Keratinocyte (primary cell): ENCODE measurements around the gene BOC. TPM values are rescaled to one million over a fixed set of nuclear protein-coding genes. Genes with fewer than 3 reads are reported as not detected.

Source experiments
- DNase-seq: peaks from one replicate; pipeline ENCODE4 v3.0.0-alpha.2; 2011; ENCODE audit warnings: low read depth, missing footprints, low spot score
- FAIRE-seq: peaks from 2 replicates; lab custom pipeline; 2011; peaks lifted over from hg19 to GRCh38; lab: Jason Lieb, UNC
- H2AFZ ChIP-seq: 2 replicates; pipeline ENCODE4 v1.6.0; 2012; ENCODE audit warnings: low read length, control low read depth, inconsistent platforms; ENCODE audit not compliant: control insufficient read depth
- H3K27ac ChIP-seq: 2 replicates; pipeline ENCODE4 v1.5.1; 2011; ENCODE audit warnings: low read length; ENCODE audit not compliant: control insufficient read depth, insufficient read depth
- H3K27me3 ChIP-seq: 3 replicates; pipeline ENCODE4 v1.6.0; 2011; ENCODE audit warnings: low read length; ENCODE audit not compliant: control insufficient read depth, insufficient read depth; ENCODE audit errors: extremely low read depth
- H3K36me3 ChIP-seq, 2 experiments: 2 replicates in 1 of 2; 3 replicates in 1 of 2; pipeline ENCODE4 v1.5.1; 2011; ENCODE audit warnings: low read length in 2 of 2, mild to moderate bottlenecking in 1 of 2; ENCODE audit not compliant: control insufficient read depth in 2 of 2, insufficient read depth in 2 of 2; ENCODE audit errors: extremely low read depth in 1 of 2
- H3K4me1 ChIP-seq: 3 replicates; pipeline ENCODE4 v1.5.1; 2011; ENCODE audit warnings: low read length; ENCODE audit not compliant: control insufficient read depth, insufficient read depth; ENCODE audit errors: extremely low read depth
- H3K4me2 ChIP-seq: 3 replicates; pipeline ENCODE4 v1.6.0; 2011; ENCODE audit warnings: low read depth, low read length; ENCODE audit not compliant: control insufficient read depth, insufficient read depth; ENCODE audit errors: extremely low read depth
- H3K4me3 ChIP-seq, 3 experiments: fragments of 200-600 bp in 1 of 3; sonication (generic) in 1 of 3; 2 replicates in 2 of 3; 3 replicates in 1 of 3; pipeline ENCODE4 v1.5.1; 2011 to 2016; ENCODE audit warnings: low read length in 3 of 3, mild to moderate bottlenecking in 3 of 3, control low read depth in 2 of 3, inconsistent platforms in 1 of 3, low read depth in 1 of 3, mixed read lengths in 1 of 3, mixed run types in 1 of 3, moderate library complexity in 1 of 3; ENCODE audit not compliant: control insufficient read depth in 2 of 3, insufficient read depth in 2 of 3; ENCODE audit errors: extremely low read depth in 1 of 3
- H3K79me2 ChIP-seq: 2 replicates; pipeline ENCODE4 v1.6.0; 2012; ENCODE audit warnings: low read length; ENCODE audit not compliant: control insufficient read depth, insufficient read depth
- H3K9ac ChIP-seq: 3 replicates; pipeline ENCODE4 v1.6.0; 2011; ENCODE audit warnings: low read length; ENCODE audit not compliant: control insufficient read depth, insufficient read depth; ENCODE audit errors: extremely low read depth
- H3K9me1 ChIP-seq: 3 replicates; pipeline ENCODE4 v1.6.0; 2011; ENCODE audit warnings: low read length; ENCODE audit not compliant: control insufficient read depth, insufficient read depth; ENCODE audit errors: extremely low read depth
- H3K9me3 ChIP-seq: 2 replicates; pipeline ENCODE4 v1.5.1; 2012; ENCODE audit warnings: low read depth, low read length; ENCODE audit not compliant: control insufficient read depth
- H4K20me1 ChIP-seq: 3 replicates; pipeline ENCODE4 v1.6.0; 2011; ENCODE audit warnings: low read length; ENCODE audit not compliant: control insufficient read depth, insufficient read depth; ENCODE audit errors: extremely low read depth
- CTCF ChIP-seq, 3 experiments: IDR thresholded peaks in 1 of 3; conservative IDR thresholded peaks in 1 of 3; optimal IDR thresholded peaks in 1 of 3; 2 replicates in 2 of 3; 3 replicates in 1 of 3; pipeline versions ENCODE3 to v1.5.1; 2011; ENCODE audit warnings: low read length in 3 of 3, mild to moderate bottlenecking in 3 of 3, moderate library complexity in 2 of 3, control low read depth in 1 of 3, inconsistent platforms in 1 of 3; ENCODE audit not compliant: insufficient read depth in 2 of 3; ENCODE audit errors: extremely low read depth in 1 of 3
- EZH2 ChIP-seq: IDR thresholded peaks from one replicate; pipeline ENCODE4 v1.6.1; 2012; ENCODE audit warnings: inconsistent platforms, mild to moderate bottlenecking, low read length, moderate library complexity
- dilution Hi-C: fragments of 300-500 bp; cut with MboI; formaldehyde crosslinking; loops from one replicate; pipeline ENCODE4 v1.7.0; 2020; ENCODE audit warnings: low sequenced_read_pairs; ENCODE audit not compliant: extremely low pct_ligation_motif_present
- polyA plus RNA-seq, 5 experiments: library from polyadenylated mRNA; depleted of rRNA in 3 of 5; stranded (reverse) in 3 of 5; stranded (forward) in 1 of 5; unstranded in 1 of 5; fragments of >200 nt; gene quantifications; 1 replicate in 1 of 5; 2 replicates in 3 of 5; 3 replicates in 1 of 5; pipeline versions ENCODE4 v1.2.1 to v1.2.3, GENCODE V29; 2011 to 2012; ENCODE audit warnings: missing spikeins in 2 of 5, low read depth in 1 of 5, low replicate concordance in 1 of 5

The BOC gene
- polyA plus RNA-seq, 1 donor (not counting 4 experiments of a cell fraction or from before 2014, with no cell fraction given): 11.2 TPM

- Histone ChIP-seq H3K4me3 (no peak overlapping the region), H3K27me3 (no peaks in the 10 kb centered on the region), H3K9ac (no peak overlapping the region), H3K9me1 (no peaks in the 10 kb centered on the region), H3K36me3 (no peaks in the 10 kb centered on the region), H3K9me3 (peaks cover 2% of the 10 kb centered on the region), H4K20me1 (no peaks in the 10 kb centered on the region), H3K4me1 (peaks cover 17% of the 10 kb centered on the region), H3K27ac (no peak overlapping the region), H3K79me2 (no peaks in the 10 kb centered on the region), H2AFZ (no peak overlapping the region), H3K4me2 (no peak overlapping the region)
- no peak for FAIRE-seq
- TF ChIP-seq EZH2: no peak
- TF ChIP-seq CTCF (optimal IDR thresholded peaks at IDR 0.05 in 1 of 3, IDR thresholded peaks at IDR 0.05 in 1 of 3, conservative IDR thresholded peaks at IDR 0.05 in 1 of 3; ENCODE audit: extremely low read depth in 1 of 3, insufficient read depth in 2 of 3, low read length in 3 of 3): no peak
- no peak for DNase-seq
- dilution Hi-C loops: no loop called here
Measured at GRCh38 chr3:113263778-113264177, 52.4 kb downstream of the BOC start.

- TF ChIP-seq EZH2 (no peak), CTCF (optimal IDR thresholded peaks at IDR 0.05 in 1 of 3, IDR thresholded peaks at IDR 0.05 in 1 of 3, conservative IDR thresholded peaks at IDR 0.05 in 1 of 3; ENCODE audit: extremely low read depth in 1 of 3, insufficient read depth in 2 of 3, low read length in 3 of 3) (no peak)
- H3K4me2 ChIP-seq: no peak overlapping the region
- H3K9ac ChIP-seq: no peak overlapping the region
- FAIRE-seq (no peak), DNase-seq (no peak)
- H3K4me3 ChIP-seq: no peak overlapping the region
- H3K79me2 ChIP-seq: no peaks in the 10 kb centered on the region
- no peaks in the 10 kb centered on the region for H3K36me3 ChIP-seq
- dilution Hi-C loops: no loop called here
- H3K27ac ChIP-seq: no peak overlapping the region
- no peak overlapping the region for H2AFZ ChIP-seq
- H3K27me3 ChIP-seq: no peaks in the 10 kb centered on the region
- peaks cover 2% of the 10 kb centered on the region for H3K9me3 ChIP-seq
- no peaks in the 10 kb centered on the region for H4K20me1 ChIP-seq
- H3K4me1 ChIP-seq: peaks cover 17% of the 10 kb centered on the region
- no peaks in the 10 kb centered on the region for H3K9me1 ChIP-seq
Measured at GRCh38 chr3:113264283-113265131, 53.1 kb downstream of the BOC start.
